Endothelial cell (in vitro differentiated cells): ENCODE measurements around the gene CNOT10. TPM values are rescaled to one million over a fixed set of nuclear protein-coding genes. Genes with fewer than 3 reads are reported as not detected.

Experiments used
- DNase-seq: peaks from one replicate; pipeline ENCODE4 v3.0.0; 2021; ENCODE audit warnings: low spot score
- H3K27ac Mint-ChIP-seq: one replicate; pipeline ENCODE4 v1.8.0; 2021; ENCODE audit warnings: mixed read lengths, inconsistent platforms; ENCODE audit not compliant: unreplicated experiment
- H3K27me3 Mint-ChIP-seq: one replicate; pipeline ENCODE4 v1.8.0; 2021; ENCODE audit warnings: mild to moderate bottlenecking, moderate library complexity, mixed read lengths, inconsistent platforms; ENCODE audit not compliant: unreplicated experiment
- H3K36me3 Mint-ChIP-seq: one replicate; pipeline ENCODE4 v1.8.0; 2021; ENCODE audit warnings: mild to moderate bottlenecking, low read depth, mixed read lengths, inconsistent platforms; ENCODE audit not compliant: unreplicated experiment
- H3K4me1 Mint-ChIP-seq: one replicate; pipeline ENCODE4 v1.8.0; 2021; ENCODE audit warnings: mild to moderate bottlenecking, mixed read lengths, inconsistent platforms; ENCODE audit not compliant: unreplicated experiment
- H3K4me3 Mint-ChIP-seq: one replicate; pipeline ENCODE4 v1.8.0; 2021; ENCODE audit warnings: mild to moderate bottlenecking, mixed read lengths, inconsistent platforms; ENCODE audit not compliant: unreplicated experiment
- H3K9me3 Mint-ChIP-seq: one replicate; pipeline ENCODE4 v1.8.0; 2021; ENCODE audit warnings: mixed read lengths, inconsistent platforms; ENCODE audit not compliant: unreplicated experiment
- CTCF ChIP-seq: fragments of 200-600 bp; sonication (generic); IDR thresholded peaks from one replicate; pipeline ENCODE4 v1.5.0; 2021; ENCODE audit warnings: antibody characterized with exemption; ENCODE audit not compliant: unreplicated experiment
- long read RNA-seq: library from polyadenylated mRNA; unstranded; transcript quantifications from one replicate; pipeline ENCODE4 v2.0.0, GENCODE V29; 2020; ENCODE audit not compliant: unreplicated experiment
- total RNA-seq: library from RNA; stranded (reverse); fragmentation: NEBNext Ultra II Directional; extraction: Animal tissue kit (Norgen Biotek cat#: 25700); gene quantifications from one replicate; pipeline ENCODE4 v1.2.1, GENCODE V29; 2021; ENCODE audit not compliant: unreplicated experiment

Gene CNOT10, protein sequence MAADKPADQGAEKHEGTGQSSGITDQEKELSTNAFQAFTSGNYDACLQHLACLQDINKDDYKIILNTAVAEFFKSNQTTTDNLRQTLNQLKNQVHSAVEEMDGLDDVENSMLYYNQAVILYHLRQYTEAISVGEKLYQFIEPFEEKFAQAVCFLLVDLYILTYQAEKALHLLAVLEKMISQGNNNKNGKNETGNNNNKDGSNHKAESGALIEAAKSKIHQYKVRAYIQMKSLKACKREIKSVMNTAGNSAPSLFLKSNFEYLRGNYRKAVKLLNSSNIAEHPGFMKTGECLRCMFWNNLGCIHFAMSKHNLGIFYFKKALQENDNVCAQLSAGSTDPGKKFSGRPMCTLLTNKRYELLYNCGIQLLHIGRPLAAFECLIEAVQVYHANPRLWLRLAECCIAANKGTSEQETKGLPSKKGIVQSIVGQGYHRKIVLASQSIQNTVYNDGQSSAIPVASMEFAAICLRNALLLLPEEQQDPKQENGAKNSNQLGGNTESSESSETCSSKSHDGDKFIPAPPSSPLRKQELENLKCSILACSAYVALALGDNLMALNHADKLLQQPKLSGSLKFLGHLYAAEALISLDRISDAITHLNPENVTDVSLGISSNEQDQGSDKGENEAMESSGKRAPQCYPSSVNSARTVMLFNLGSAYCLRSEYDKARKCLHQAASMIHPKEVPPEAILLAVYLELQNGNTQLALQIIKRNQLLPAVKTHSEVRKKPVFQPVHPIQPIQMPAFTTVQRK
- 42.1 TPM for total RNA-seq
- long read RNA-seq, transcript CNOT10-201 (19 exons, 2,815 nt) = major isoform, 14 of 27 reads
- long read RNA-seq, partial matches to known transcripts = 1 of 27 reads
- long read RNA-seq, other reads (novel, unspliced or antisense) = 10 of 27 reads

DNA sequence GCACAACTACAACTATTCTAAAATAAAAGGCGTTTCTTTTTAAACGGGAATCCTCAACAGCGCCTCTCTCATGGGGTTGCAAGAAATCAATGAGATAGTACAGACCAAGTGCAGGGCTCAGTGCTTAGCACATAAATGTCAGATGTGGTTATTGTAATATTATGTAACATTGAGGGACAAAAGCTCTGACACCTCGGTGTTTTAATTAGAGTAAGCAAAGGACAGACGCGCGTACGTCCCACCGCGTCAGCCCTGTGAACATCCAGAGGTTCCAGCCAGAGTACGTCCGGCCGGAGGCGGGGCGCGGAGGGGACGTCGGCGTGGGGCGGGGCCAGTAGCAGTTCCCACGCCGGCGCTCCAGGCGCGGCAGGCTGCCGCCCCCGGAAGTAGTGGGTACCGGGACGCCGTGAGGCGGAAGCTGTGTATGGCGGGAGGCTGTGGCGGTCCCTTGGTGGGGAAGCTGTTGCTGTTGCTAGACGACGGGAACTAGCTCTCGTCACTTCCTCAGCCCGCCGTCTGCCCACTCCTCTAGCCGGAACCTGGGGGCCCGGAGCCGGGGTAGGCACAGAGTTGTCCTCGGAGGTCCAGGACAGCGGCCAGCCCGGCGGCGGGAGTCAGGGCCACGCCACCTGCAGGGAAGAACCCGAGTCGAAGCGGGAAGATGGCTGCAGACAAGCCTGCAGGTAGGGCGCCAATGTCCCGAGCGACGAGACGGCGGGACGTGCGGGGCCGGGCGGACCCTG lies at the start of gene CNOT10:
TSS of gene CNOT10 (plus strand) at position 389 of the 743 bp plus-strand sequence. CDS start at position 662, 273 bp downstream.
- Mint-ChIP-seq H3K36me3 (no peaks in the 10 kb centered on the region), H3K9me3 (no peaks in the 10 kb centered on the region), H3K27ac (peak within 1 kb of the TSS; percentile 97), H3K27me3 (no peaks in the 10 kb centered on the region), H3K4me3 (peak within 1 kb of the TSS; percentile 97), H3K4me1 (peaks cover 24% of the 10 kb centered on the region)
- no peak for TF ChIP-seq CTCF
- DNase-seq = peak; percentile 95

DNA sequence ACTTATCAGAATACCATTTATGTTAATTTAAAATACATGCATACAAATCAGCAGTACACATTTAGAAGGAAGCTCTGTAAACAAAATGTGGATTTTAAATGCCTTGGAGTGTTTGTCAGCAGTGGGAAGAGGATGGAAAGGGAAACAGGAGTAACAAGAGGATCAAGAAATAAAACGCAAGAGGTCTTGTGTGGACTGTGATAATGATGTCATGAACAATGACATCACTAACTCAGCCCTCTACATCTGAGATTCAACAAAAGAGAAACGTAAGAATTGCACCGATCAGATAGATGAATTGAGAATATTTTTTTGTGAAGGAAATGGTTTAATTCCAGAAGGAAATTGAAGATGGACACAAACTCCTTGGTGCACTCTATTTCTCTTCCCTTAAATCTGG lies 44.0 kb upstream of the CNOT10 start:
- no peaks in the 10 kb centered on the region for H3K27me3 Mint-ChIP-seq
- no peak overlapping the region for H3K27ac Mint-ChIP-seq
- H3K9me3 Mint-ChIP-seq = no peaks in the 10 kb centered on the region
- peaks cover 9% of the 10 kb centered on the region for H3K4me1 Mint-ChIP-seq
- DNase-seq = no peak
- no peak for TF ChIP-seq CTCF
- H3K4me3 Mint-ChIP-seq = no peak overlapping the region
- no peaks in the 10 kb centered on the region for H3K36me3 Mint-ChIP-seq

GRCh38 chr3:32641356-32641755 lies 43.6 kb upstream of the CNOT10 start:
- TF ChIP-seq CTCF = no peak
- Mint-ChIP-seq H3K36me3 (no peaks in the 10 kb centered on the region), H3K4me1 (peaks cover 9% of the 10 kb centered on the region), H3K27ac (no peak overlapping the region), H3K9me3 (no peaks in the 10 kb centered on the region), H3K4me3 (no peak overlapping the region), H3K27me3 (no peaks in the 10 kb centered on the region)
- DNase-seq = no peak

DNA sequence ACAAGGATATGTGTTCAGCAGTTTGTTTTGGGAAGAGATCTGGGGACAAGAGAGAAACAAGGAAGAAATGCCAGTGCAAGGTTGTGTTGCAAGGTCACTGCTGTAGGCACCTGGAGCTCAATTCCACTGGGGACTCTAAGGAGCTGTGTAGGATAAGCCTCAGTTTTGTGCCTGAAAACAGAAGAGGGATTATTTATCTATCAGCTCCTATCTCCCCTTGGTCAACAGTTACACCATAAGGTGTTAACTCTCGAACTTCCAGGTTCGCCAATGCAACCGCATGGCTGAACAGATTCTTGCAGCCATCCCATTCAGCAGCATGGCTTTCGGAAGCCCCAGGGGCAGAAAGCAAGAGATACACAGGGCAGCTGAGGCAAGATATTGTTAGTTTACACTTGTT lies 41.6 kb upstream of the CNOT10 start:
- Mint-ChIP-seq H3K27me3 (no peaks in the 10 kb centered on the region), H3K4me1 (peaks cover 15% of the 10 kb centered on the region), H3K4me3 (no peak overlapping the region), H3K36me3 (no peaks in the 10 kb centered on the region), H3K9me3 (no peaks in the 10 kb centered on the region), H3K27ac (no peak overlapping the region)
- no peak for DNase-seq
- TF ChIP-seq CTCF = no peak
